HG03103 (cell line): ENCODE data around the gene TRAK1.

Source experiments
- ATAC-seq: cut with Tn5 transposase; IDR thresholded peaks from one replicate; pipeline ENCODE4 v1.9.1; 2021; ENCODE audit warnings: low read depth; ENCODE audit not compliant: unreplicated experiment

The TRAK1 gene

DNA sequence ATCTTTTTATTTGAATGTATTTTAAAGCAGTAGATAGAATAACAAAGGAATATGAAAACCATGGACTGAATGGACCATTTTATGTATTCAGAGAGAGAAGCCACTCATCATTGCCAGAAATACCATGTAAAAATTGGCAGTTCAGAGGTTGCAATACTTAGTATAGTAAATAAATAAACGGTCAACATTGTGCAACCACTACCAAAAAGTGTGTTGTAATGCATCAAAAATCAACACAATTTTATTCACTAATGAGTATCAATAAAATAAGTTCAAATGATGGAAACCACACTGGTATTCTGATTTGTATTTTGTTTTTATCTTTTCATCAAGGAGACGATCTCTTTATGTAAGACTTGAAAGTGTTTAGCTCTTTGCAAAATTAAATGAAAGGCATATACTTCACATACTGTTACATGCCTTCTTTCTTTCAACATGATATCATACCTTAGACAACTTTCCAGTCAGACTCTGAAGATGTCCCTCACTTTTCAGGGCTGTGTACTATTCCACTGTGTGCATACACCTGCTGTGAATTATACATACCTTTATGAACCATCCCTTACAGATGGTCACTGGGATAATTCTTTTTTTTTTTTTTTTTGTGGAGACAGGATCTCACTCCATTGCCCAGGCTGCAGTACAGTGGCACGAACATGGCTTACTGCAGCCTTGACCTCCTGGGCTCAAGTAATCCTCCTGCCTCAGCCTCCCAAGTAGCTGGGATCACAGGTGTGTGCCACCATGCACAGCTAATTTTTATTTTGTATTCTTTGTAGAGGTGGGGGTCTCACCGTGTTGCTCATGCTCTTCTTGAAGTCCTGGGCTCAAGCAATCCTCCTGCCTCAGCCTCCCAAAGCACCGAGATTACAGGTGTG is 134.6 kb downstream of the TRAK1 start:
- no peak for ATAC-seq

DNA sequence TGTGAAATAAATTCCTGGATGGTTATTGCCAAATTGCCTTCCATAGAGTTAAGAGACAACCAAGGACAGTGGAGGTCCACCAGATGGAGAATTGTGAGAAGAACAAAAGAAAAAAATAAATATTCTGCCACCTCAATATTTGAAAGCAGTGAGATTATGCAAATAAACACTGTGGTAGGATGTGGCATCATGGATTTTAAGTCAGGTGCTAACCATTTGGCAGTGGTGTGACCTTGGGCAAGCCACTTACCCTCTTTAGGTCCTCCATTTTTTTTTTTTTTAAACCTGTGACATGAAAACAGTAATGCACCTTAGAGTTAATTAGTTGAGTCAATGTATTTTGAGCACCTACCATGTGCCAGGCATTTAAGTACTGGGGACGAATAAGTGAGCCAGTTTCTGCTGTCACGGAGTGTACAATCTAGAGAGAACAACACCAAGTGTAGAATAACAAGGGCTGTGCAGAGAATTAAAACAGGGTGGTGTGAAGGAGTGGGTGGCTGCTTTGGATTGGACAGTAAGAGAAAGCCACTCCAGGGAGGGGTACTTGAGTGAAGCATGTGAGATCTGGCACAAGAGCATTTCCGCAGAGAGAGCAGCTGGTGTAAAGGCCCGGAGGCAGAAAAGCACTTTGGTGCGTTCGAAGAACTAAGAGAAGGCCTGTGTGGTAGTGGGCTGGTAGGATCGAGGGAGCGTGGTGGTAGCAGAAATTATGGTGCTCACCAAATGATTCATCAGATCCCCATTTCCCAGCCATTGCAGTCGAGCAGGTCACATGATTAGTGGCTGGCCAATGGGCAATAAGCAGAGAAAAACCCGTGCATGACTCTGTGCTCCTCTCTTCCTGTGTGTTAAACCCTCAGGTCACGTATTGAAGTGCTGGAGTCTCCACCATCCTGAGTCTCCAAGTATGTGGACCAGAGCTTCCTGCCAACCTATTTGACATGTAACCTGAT is 135.6 kb downstream of the TRAK1 start:
- ATAC-seq = no peak

DNA sequence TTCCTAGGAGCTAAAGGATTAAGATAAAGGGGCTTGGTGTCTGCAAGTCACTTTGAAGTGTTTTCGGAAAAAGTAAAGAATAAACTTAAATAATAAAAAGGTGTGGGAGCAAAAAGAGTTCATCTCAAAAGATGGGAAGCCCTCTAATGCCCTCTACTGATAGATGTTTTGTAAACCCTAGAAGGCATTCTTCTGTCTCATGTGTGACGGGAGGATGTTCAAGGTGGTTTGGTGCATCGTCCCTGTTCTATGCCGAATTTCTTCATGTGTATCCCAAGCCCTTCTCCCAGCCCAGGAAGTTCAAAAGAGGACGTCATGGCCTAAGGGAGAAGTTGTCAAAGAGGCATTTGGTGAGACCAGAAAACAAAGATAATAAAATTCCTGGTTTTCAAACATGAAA is 137.6 kb downstream of the TRAK1 start:
- ATAC-seq = no peak

GRCh38 chr3:42229266-42229941 is 138.2 kb downstream of the TRAK1 start:
- ATAC-seq = no peak

DNA sequence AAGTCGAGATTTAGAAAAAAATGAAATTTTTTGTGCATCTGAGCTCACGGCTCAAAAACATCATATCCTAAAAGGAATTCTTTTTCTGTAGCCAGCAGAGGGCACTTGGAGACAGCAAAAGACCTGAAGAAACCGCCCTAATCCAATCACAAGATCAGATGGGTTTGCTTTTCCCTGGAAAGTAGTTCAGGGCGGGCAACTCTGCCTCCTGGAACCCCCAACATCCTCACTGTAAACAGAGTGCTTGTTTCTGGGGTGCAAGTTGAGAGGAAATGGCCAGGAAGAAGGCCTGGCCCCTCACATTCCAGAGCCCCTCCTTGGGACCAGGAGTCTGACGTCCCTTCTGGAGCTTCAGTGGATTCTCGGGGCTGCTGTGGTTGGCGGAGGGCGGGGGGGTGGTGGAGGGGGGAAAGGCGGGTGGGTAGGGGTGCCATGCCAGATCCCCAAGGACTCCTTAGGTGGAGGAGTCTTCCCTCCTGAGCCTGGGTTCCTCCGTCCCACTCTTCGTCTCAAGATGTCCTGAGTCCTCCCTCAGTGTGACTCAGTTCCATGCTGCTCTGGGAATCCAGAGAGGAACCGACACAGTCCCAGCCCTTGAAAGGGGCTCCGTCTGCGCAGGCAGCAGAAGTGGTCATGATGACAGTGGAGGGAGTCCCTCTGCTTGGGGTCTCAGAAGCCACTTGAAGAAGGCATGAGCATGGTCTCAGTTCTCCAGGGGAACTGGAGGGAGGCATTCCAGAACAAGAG is 139.0 kb downstream of the TRAK1 start:
- ATAC-seq = no peak

DNA sequence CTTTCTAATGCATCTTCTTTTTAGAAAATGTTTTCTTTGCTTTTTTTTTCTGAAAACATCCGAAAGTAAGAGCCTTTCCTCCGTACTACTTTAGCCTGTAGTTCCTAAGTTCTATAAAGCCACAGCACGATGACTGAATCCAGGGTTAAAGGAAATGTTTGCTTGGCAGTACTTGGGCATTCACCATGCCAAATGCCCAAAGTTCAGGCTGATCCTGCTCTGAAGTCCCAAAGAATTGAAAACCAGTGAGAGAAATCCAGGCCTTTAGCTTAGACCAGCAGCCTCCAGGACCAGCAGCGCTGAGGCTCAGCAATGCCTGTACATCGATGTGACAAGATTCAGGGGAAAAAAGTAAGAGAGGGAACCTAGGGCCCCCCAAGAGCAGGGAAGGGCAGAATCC is 139.7 kb downstream of the TRAK1 start:
- ATAC-seq = no peak

GRCh38 chr3:42235532-42235931 is 144.4 kb downstream of the TRAK1 start:
- ATAC-seq = no peak

DNA sequence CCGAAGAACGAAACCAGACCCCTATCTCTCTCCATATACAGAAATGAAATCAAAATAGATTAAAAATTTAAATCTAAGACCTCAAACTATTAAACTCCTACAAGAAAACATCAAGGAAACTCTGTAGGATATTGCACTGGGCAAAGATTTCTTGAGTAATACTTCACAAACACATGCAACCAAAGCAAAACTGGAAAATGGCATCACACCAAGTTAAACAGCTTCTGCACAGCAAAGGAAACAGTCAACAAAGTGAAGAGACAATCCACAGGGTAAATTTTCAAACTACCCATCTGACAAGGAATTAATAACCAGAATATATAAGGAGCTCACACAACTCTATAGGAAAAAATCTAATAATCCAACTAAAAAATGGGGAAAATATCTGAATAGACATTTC is 145.5 kb downstream of the TRAK1 start:
- no peak for ATAC-seq

GRCh38 chr3:42246091-42246490 is 154.9 kb downstream of the TRAK1 start:
- no peak for ATAC-seq

DNA sequence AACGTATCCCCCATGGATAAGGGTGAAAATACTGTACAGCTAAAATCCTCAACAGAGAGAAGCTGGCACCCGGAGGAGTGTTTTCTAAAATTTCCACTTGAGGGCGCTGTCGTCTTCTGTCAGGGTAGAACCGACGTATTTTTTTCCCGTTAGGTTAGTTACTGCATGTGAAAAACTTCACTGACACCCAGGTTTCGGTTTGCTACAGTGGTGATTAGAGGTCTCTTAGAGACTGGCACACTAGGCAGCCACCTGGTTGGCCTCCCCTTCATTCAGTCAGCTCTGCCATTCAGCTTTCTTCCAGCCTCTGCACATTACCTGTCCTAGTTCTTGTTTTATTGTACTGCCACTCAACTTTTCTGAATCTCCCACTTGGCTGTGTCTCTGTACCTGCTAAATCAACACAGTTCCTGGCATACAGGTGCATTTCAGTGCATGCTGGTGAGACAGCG is 156.4 kb downstream of the TRAK1 start:
- ATAC-seq = no peak

GRCh38 chr3:42250761-42251160 is 159.6 kb downstream of the TRAK1 start:
- no peak for ATAC-seq

DNA sequence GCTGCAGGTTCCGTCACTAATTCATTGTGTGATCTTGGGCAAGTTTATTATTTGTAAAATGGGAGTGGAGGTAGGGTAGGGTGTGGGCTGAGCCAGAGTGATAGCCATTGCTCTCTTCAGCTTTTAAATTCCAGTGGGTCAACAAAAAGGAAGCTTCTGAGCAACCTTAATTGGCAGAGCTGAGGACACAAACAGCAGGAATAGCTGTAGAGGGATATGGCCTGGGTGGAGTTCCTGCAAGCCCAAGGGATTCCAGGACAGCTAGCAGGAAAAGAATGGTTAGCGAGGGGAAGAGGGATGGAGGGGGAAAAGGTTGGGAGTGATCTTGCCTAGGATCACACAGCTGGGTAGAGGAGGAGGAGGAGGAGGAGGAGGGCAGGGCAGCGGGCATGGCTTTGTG is 163.4 kb downstream of the TRAK1 start:
- ATAC-seq = no peak

DNA sequence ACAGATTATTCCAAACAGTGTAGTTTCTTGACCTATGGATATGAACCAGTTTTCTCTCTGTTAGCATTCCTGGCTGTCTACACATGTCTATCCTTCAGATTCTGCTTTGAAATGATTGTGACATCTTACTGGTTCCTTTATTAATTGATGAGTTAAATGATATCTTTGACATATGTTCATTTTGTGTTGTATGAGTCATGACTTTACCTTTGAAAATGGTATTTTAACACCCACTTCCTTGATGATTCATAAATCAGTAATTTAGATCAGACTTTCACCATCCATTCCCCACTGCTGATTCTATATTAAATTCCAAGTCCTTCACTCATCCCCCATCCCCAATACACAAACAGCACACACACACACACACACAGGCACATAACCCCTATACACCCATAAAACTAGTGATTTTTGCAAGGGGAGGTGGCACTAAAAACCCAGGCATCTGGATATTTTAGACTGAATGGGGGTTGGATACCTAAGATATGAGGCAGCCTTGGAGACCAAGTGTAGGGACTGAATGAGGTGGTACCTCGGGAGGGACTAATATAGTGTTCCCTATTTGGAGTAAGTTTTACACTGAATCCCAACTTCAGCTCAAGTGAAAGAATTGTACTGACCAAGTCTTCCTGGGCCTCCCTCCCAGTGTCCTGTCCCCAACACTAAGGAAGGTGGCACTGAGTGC is 165.1 kb downstream of the TRAK1 start:
- no peak for ATAC-seq

DNA sequence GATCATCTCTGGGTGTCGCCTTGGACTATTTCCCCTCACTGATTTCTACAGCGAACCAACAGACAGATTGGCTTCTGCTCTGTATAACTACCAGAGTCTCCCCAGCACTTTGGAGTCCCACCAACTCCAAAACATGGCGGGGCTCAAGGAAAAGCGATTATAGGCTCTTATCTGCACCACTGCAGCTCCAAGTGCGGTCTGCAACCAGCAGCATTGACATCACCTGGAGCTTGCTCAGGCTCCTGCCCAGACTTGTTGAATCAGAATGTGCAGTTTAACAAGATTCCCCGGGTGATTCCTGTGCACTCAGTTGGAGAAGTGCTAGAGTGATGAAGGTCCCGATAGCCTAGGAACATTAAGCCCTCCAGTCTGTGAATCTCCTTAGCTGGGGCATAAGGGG is 165.8 kb downstream of the TRAK1 start:
- ATAC-seq = no peak

DNA sequence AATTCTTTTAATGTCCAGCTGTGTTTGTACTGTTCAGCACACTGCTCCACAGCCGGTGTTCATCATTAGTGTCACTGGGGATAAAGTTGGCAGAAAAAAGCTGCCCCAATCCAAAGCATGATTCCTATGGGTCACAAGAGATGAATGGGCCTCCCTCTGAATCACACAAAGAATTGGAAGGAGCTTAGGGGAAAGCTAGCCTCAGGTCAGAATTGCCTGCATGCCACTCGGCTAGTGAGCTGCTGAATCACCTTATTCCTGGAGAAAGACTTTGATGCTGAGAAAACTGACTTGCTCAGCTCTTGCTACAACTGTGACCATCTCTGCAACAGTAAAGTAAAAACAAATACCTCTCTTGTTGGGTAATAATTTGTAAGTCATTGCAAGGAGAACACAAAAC is 171.4 kb downstream of the TRAK1 start:
- no peak for ATAC-seq

DNA sequence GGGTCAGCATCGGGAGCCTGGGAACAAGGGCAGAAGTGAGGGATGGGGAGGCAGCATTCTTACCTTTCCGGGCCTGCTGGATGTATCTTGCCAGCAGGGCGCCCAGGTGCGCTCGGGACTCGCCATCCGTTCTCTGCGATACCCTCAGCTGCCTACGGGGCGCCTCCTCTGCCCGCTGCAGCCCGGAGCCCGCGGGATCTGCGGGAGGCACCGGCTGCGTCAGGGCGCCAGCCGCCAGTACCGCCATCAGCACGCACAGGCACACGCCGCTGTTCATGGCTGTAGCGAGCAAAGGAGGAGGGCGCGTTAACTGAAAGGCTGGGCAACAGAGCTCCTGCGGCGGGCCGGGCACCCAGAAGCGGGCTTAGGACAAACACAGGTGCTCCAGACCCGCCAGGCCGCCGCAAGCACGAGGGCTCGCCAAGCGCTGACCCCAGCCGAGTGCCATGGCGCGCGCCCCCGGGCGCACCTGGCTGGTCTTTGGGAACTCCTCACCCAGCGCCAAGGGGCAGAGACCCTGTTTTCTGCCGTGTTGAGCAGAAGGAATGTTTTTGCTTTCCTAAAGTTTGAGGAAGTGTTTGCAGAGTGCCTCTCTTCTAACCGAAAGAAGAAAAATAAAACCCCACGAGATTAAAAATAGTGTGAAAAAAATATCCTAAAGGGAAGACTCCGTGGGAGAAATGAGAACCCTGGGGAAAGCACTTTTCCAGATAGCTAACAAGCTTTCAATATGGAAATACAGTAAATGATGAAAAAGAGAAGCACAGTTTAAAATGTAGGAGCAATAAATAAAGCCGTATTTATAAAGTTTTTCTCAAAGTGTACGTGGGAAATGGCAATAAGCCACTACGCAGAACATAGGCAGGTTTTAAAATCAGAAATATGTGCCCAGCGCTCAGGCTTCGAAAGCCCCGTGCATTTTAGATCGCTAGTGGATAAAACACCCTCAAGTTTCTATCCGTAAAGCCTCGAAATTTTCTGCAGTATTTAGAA is 172.5 kb downstream of the TRAK1 start:
- ATAC-seq = no peak

DNA sequence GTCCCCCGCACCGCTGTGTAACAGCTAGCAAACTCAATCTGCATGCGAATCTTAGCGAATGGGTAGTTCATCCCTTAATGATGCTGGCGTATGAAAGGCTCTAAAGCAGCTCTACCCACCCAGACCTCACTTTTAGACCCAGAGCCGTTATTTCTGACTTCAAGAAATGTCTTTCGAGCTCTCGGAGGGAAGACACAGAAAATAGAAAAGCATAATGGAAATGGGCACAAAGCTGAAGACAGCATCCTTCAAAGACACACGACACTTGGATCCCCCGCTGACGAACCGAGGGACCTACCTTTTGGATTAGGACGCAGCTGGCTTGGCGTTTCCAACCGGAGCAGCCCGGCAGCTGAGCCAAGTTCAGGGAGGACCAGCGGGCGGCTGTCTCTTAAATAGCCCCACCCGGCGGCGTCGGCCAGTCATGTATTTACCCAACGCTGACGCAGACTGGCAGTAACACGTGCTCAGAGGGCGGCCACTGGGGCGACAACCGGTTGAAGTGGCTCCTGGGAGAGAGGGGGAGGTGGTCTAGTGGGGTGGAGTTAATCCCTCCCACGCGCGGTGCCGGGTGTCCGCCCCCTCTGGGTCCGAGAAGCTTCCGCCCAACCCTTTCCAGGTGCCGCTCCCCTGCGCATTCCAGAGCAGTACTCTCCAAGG is 173.4 kb downstream of the TRAK1 start:
- no peak for ATAC-seq
